HG03354 (cell line): ENCODE results near the gene TOMT.

Experiments used
- ATAC-seq: cut with Tn5 transposase; IDR thresholded peaks from one replicate; pipeline ENCODE4 v1.9.1; 2021; ENCODE audit warnings: mild to moderate bottlenecking; ENCODE audit not compliant: unreplicated experiment, poor library complexity, severe bottlenecking

TOMT gene

GRCh38 chr11:72154816-72155215 lies 49.1 kb downstream of the TOMT start:
- ATAC-seq = no peak

- no peak for ATAC-seq
These were observed 50.0 kb downstream of the TOMT start for GRCh38 chr11:72155751-72156150.

GRCh38 chr11:72157131-72157530 lies 51.4 kb downstream of the TOMT start:
- no peak for ATAC-seq
